Raji (cell line): Measurements from ENCODE around the gene ERO1B.

Experiments used
- POLR2A ChIP-seq: IDR thresholded peaks from 2 replicates; pipeline ENCODE4 v1.6.1; 2011; ENCODE audit warnings: low read depth, low read length, control low read depth; ENCODE audit not compliant: insufficient read depth

Gene ERO1B

DNA sequence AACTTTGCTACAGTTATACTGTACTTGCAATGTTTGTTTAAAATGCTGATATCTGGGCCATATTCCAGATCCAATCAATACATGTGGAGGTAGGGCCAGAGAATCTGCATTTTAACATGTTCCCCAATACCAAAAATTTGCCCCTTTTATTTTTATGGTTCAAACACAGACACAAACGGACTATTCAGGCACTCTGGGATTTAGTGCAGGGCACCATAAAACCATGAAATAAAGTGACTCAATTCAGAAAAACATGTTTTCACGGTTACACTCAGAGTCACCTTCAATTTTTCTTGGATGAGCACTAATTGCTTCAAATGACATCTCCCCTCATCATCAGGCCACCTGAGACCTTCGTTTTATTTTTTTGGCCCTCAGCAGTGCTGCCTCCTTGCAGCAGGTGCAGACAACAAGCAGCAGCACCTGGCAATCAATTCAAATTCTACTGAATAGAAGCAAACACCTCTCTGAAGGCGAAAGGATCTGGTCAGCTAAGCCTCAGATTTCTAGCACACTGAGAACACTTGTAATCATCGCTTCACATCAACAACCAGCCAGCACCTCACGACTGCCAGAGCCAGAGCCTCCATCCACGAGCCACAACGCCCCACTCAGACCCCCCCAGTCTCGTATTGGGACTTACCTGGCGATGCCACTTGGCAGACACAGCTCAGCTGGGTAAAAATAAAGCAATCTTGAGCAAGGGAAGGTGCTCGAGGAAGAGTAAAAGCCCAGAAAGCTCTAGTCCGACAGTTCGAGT, 1.1 kb downstream of the ERO1B start:
- TF ChIP-seq POLR2A, result no peak

DNA sequence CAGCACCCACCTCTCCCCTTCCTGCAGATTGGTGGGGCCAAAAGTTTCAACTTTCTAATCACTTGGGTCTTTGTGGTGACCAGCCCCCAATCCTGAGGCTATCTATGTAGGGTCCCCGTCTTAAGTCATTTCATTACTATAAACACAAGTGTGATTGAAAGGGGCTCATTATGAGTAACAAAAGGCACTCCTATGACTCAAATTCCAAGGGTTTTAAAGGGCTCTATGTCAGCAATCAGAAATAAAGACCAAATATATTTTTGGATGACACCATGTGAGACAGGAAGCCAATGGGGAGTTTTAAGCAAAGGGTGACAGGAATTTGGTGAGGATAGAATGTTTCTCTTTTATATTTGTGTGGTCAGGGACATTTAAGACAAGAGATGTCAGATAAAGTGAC, 6.2 kb downstream of the ERO1B start:
- TF ChIP-seq POLR2A, result no peak

DNA sequence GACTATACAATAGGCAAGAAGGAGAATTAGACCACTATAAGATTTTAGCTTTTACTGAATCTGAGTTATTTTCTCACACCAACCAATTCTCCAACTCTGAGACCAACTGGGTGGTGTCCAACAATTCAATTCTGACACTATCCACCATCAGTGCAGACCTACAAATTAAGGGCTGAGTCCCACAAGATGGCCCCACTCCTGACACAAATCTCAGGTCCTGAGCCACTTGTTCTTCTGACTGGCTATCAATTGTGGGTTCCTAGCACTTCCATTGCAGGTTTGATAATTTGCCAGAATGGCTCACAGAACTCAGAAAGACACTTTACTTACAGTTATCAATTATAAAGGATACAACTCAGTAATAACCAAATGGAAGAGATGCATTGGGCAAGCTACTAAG, 6.7 kb downstream of the ERO1B start:
- no peak for TF ChIP-seq POLR2A

DNA sequence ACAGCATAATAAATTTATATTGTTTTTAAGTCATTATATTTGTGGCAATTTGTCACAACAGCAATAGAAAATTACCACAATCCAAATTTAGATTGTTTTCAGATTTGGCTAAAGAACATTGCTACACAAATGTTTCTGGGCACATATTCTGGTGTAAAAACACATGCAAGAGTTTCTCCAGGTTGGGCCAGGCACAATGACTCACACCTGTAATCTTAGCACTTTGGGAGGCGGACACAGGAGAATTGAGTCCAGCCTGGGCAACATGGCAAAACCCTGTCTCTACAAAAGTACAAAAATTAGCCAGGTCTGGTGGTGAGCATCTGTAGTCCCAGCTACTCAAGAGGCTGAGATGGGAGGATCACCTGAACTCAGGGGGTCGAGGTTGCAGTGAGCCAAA, 8.4 kb downstream of the ERO1B start:
- no peak for TF ChIP-seq POLR2A

DNA sequence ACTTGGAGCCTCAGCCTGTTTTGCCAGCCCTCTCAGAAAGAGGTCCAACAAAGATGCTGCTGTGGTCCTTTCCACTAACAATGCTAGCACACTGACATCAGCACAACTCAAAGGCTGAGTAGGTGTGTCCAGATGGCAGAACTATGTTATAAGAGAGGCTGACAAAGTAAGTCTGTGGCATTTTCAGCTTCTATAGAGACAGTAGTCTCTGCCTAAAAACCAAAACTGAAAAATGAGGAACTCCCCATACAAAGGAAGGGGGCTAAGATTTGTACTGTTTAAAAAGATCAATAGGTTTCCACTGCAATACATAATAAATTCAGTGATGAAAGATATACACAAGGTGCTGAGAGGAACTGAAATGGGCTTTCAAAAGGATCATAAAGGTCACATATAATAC, 12.3 kb downstream of the ERO1B start:
- TF ChIP-seq POLR2A, result no peak

DNA sequence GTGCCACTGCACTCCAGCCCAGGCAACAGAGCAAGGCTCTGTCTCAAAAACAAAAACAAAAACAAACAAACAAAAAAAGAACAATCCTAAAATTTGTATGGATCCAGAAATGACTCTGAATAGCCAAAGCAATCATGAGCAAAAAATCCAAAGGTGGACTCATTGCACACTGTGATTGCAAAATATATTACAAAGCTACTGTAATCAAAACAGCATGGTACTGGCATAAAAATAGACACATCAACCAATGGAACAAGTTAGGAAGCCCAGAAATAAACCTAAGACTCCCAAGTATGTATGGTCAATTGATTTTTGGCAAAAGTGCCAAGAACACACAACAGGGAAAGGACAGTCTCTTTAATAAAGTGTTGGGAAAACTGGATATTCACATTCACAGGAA, 19.9 kb downstream of the ERO1B start:
- TF ChIP-seq POLR2A, result no peak

DNA sequence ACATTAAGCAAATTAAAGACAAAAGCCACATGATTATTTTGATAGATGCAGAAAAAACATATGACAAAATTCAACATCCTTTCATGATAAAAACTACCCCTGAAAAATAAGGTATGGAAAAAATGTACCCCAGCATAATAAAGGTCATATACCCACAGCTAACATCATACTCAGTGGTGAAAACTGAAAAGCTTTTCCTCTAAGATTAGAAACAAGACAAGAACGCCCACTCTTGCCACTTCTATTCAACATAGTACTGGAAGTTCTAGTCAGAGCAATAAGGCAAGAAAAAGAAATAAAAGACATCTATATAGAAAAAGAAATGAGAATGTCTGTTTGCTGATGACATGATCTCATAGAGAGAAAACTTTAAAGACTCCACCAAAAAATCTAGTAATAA, 20.7 kb downstream of the ERO1B start:
- TF ChIP-seq POLR2A, result no peak

DNA sequence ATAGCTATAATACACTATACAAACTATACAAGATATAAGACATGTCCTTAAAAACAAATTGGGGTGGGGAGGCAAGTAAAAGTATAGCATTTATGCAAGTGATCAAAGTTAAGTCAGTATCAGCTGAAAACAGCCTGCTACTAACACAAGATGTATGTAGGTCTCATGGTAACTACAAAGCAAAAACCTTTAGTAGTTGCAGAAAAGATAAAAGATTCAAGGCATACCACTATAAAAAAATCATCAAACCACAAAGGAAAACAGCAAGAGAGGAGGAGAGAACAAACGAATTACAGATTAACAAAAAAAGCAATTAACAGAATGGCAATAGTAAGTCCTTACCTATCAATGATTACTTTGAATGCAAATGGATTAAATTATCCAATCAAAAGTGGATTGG, 22.7 kb downstream of the ERO1B start:
- TF ChIP-seq POLR2A, result no peak

DNA sequence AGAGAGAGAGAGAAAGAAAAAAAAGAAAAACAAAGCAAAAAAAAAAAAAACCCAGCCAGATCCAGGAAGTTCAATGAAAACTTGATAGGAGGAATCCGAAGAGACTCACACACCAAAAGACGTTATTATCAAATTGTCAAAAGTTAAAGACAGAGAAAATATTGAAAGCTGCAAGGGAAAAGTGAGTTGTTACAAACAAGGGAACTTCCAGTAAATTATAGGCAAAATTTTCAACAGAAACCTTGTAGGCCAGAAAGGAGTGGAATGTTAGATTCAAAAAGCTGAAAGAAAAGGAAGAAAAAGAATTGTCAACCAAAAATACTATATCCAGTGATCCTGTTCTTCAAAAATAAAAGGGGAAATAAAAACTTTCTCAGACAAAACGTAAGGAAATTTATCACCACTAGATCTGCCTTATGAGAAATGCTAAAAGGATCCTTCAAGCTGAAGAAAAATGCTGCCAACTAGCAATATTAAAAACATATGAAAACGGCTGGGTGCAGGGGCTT, 23.6 kb downstream of the ERO1B start:
- TF ChIP-seq POLR2A, result no peak

DNA sequence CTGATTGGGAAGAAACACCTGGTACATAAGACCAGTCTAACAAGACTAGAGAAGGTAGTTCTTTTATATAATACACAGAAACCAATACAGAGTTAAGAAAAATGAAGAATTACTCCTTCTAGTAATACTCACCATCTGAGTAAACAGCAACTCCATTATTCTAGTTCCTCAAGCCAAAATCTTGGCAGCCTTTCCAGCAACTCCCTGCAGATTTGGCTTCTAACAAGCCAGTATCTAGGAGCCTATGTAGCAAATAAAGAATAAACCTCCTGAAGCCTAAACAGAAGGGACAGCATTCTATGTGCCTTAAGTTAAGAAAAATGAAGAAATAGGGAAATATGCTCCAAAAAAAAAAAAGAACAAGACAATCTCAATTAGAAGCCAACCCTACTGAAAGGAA, 24.5 kb downstream of the ERO1B start:
- no peak for TF ChIP-seq POLR2A

DNA sequence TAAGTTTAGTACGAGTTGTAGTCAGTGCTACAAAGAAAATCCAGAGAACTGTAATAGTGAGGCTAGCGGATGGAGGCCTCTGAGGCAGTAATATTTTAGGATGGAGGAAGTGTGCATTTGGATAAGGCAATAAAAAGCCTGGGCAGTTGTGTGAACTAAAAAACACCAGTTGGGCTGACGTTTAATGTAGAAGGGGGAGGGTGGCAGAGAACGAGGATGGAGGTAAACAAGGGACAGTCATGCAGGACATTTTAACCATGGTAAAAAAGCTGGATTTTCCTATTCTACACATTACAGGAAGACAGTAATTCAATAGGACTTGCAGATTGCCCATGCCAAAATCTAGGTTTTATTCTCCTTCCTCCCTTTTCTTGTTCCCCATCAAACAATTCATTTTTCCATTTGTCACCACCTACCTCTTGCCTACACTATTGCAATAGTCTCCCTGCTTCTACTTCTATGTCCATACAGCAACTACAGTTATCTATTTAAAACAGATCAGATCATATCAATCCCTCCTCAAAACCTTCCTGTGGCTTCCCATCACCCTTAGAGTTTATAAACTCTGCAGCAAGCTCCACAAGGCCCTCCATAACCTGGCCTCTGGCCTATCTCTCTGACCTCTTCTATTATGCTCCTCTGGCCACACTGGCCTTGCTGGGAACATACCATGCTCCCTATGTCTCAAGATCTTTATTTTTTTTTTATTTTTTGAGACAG, 27.7 kb downstream of the ERO1B start:
- TF ChIP-seq POLR2A, result no peak

DNA sequence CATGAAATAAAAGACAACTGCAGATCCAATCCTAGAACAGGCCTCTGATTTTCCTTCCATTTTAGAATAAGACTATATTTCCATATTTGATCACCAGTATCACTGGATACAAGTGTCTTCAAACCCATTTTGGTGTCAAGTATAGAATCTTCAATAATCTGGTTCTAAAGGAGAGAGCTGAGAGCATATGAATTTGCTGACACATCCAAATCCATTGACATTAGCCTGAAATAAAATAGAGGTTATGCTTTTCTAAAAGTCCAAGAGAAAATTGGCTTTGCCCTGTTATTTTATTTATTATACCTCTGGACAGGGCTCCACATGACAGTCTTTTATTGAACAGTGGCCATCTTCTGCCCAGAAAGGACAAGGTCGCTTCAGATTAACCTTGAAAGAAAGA, 28.6 kb downstream of the ERO1B start:
- TF ChIP-seq POLR2A, result no peak

DNA sequence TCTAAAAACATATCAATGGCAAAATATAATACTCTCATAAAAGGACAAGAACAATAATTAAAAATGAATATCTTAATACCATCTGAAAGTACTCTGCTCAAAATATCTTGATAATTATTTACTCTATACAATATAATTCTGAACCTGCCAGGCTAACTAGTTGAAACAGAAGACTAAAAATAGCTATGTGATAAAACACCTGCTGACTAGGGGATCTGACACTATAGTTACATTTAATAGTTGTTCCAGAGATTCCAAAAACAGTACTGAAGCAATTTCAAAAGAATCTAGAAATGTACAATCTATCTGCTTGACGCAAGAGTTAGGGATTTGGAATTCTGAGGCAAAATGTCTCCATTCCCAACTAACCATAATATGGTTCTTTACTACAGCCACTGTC, 30.2 kb downstream of the ERO1B start:
- TF ChIP-seq POLR2A, result no peak

DNA sequence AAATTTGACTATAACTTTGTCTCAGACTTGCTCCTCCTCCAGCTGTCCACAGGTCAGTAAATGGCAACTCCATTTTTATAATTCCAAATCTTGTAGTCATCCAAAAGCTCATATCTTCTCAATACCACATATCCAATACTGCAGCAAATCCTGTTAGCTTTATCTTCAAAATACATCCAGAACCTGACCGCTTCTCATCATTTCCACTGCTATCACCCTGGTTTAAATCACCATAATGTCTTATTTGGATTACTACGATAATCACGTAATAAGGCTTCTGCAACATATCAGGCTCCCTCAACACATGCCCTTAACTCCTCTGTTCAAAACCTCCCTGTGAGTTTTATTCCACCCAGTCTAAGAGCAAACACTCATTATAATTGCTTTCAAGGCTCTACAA, 34.5 kb downstream of the ERO1B start:
- no peak for TF ChIP-seq POLR2A

DNA sequence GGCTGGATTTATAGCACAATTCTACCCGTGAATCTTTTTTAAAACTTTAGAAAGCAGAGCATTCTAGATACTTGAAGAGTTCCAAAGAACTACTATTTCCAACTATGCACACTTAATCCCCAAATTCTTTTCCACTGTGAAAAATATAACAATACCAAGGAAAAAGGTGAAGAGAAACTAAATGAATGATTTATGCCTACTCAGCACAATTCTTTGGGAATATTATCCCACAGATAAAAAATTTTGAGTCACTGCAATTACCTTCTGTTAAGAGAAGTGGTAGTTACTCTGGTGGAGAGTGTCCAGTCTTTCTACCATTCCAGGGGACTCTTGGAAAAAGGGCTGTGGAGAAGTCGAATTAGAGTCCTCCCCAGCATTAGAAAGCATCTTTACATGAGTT, 39.2 kb downstream of the ERO1B start:
- no peak for TF ChIP-seq POLR2A

DNA sequence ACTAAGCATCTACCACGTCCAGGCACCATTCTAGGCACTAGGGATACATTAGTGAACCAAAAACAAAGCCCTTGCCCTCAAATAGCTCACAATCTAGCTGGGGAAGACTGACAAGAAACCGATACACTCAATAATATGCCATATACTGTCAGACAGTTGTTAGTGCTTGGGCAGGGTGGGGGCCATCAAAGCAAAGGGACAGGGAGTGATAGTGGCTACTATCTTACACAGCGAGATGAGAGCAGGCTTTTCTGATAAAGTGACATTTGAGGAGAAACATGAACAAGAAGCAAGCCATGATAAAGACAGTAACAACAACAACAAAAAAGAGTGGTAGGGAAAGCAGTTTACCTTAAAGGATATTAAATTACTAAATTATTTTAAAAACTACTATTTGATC, 41.1 kb downstream of the ERO1B start:
- no peak for TF ChIP-seq POLR2A
